Upper lobe of right lung (tissue), 1 donor: ENCODE results near the gene RCAN1. TPM values are rescaled to one million over a fixed set of nuclear protein-coding genes. Genes with fewer than 3 reads are reported as not detected.
A peak's percentile ranks its signal among the peaks of the same experiment; 100 is the strongest.

Source experiments
- ATAC-seq: fragments of 200-7000 bp; cut with Tn5 transposase; one replicate; pipeline ENCODE4 v1.9.1; 2020; ENCODE audit warnings: mild to moderate bottlenecking, moderate library complexity
- DNase-seq: peaks from one replicate; pipeline ENCODE4 v3.0.0-alpha.2; 2020
- H3K27ac ChIP-seq: fragments of 200-600 bp; one replicate; pipeline ENCODE4 v1.8.0; 2022
- H3K27me3 ChIP-seq: fragments of 200-600 bp; one replicate; pipeline ENCODE4 v1.8.0; 2022; ENCODE audit warnings: mild to moderate bottlenecking
- H3K36me3 ChIP-seq: fragments of 200-600 bp; one replicate; pipeline ENCODE4 v1.8.0; 2022
- H3K4me1 ChIP-seq: fragments of 200-600 bp; one replicate; pipeline ENCODE4 v1.8.0; 2022
- H3K4me3 ChIP-seq: fragments of 200-600 bp; one replicate; pipeline ENCODE4 v1.8.0; 2022; ENCODE audit warnings: mild to moderate bottlenecking
- H3K9me3 ChIP-seq: fragments of 200-600 bp; one replicate; pipeline ENCODE4 v1.8.0; 2022
- CTCF ChIP-seq: fragments of 200-600 bp; IDR thresholded peaks from one replicate; pipeline ENCODE4 v1.8.0; 2022; ENCODE audit warnings: antibody characterized with exemption
- intact Hi-C: fragments of 100-400 bp; cut with DNase I; formaldehyde crosslinking; loops from one replicate; pipeline ENCODE4 v1.11.0; 2022
- total RNA-seq: library from RNA; stranded (reverse); fragmentation: NEBNext Ultra II Directional; extraction: Animal tissue kit (Norgen Biotek cat#: 25700); gene quantifications from one replicate; pipeline ENCODE4 v1.2.1, GENCODE V29; 2021
- donor health status: DM: no; HTN: yes; CAD: no; lungs with severe emphysema.

The RCAN1 gene
- total RNA-seq, 1 donor from 2014 or later = 26.9 TPM

GRCh38 chr21:34613679-34614627 lies 960 bp downstream of the RCAN1 start:
- no peaks in the 10 kb centered on the region for H3K9me3 ChIP-seq
- no peak for ATAC-seq
- DNase-seq = no peak
- TF ChIP-seq CTCF = no peak
- H3K4me3 ChIP-seq = peak overlapping the region; percentile 70
- no peaks in the 10 kb centered on the region for H3K36me3 ChIP-seq
- H3K27me3 ChIP-seq = no peaks in the 10 kb centered on the region
- intact Hi-C loops = no loop called here
- peak overlapping the region; percentile 81 for H3K27ac ChIP-seq
- H3K4me1 ChIP-seq = peaks cover 14% of the 10 kb centered on the region

GRCh38 chr21:34612557-34612956 lies 2.4 kb downstream of the RCAN1 start:
- Histone ChIP-seq H3K9me3 (no peaks in the 10 kb centered on the region), H3K4me1 (peaks cover 14% of the 10 kb centered on the region), H3K27me3 (no peaks in the 10 kb centered on the region), H3K36me3 (no peaks in the 10 kb centered on the region), H3K27ac (no peak overlapping the region), H3K4me3 (no peak overlapping the region)
- no peak for TF ChIP-seq CTCF
- ATAC-seq (no peak), DNase-seq (no peak)
- intact Hi-C loops = no loop called here

GRCh38 chr21:34612056-34612455 lies 2.9 kb downstream of the RCAN1 start:
- no peak for DNase-seq
- Histone ChIP-seq H3K36me3 (no peaks in the 10 kb centered on the region), H3K27ac (no peak overlapping the region), H3K4me3 (no peak overlapping the region), H3K27me3 (no peaks in the 10 kb centered on the region), H3K4me1 (peaks cover 14% of the 10 kb centered on the region), H3K9me3 (no peaks in the 10 kb centered on the region)
- no peak for TF ChIP-seq CTCF
- intact Hi-C loops = no loop called here
- no peak for ATAC-seq

GRCh38 chr21:34611528-34611927 lies 3.4 kb downstream of the RCAN1 start:
- no peaks in the 10 kb centered on the region for H3K9me3 ChIP-seq
- no peak for DNase-seq
- no peaks in the 10 kb centered on the region for H3K36me3 ChIP-seq
- H3K27me3 ChIP-seq = no peaks in the 10 kb centered on the region
- ATAC-seq = no peak
- intact Hi-C loops = no loop called here
- no peak overlapping the region for H3K27ac ChIP-seq
- H3K4me3 ChIP-seq = no peak overlapping the region
- no peak for TF ChIP-seq CTCF
- H3K4me1 ChIP-seq = peaks cover 14% of the 10 kb centered on the region

- H3K4me1 ChIP-seq = peaks cover 14% of the 10 kb centered on the region
- intact Hi-C loops = no loop called here
- no peak overlapping the region for H3K4me3 ChIP-seq
- H3K9me3 ChIP-seq = no peaks in the 10 kb centered on the region
- TF ChIP-seq CTCF = no peak
- H3K36me3 ChIP-seq = no peaks in the 10 kb centered on the region
- DNase-seq (no peak), ATAC-seq (no peak)
- no peaks in the 10 kb centered on the region for H3K27me3 ChIP-seq
- no peak overlapping the region for H3K27ac ChIP-seq
Measured at GRCh38 chr21:34609933-34610549, 4.9 kb downstream of the RCAN1 start.
